H54 (cell line): ENCODE results near the gene ADCY9.
"Not testable (repeated sequence)": the region's sequence is repeated elsewhere in the genome, so short reads cannot be mapped to it uniquely, and the experiment has no call there.

Source experiments
- DNase-seq: peaks from one replicate; pipeline ENCODE4 v3.0.0; 2011; ENCODE audit warnings: low spot score, mixed read lengths; ENCODE audit not compliant: insufficient read length
- FAIRE-seq: peaks from 3 replicates; lab custom pipeline; 2011; peaks lifted over from hg19 to GRCh38; lab: Jason Lieb, UNC
- POLR2A ChIP-seq: IDR thresholded peaks from 2 replicates; pipeline ENCODE4 v1.6.1; 2011; ENCODE audit warnings: low read depth, mild to moderate bottlenecking, low read length

Gene ADCY9

GRCh38 chr16:4082474-4083044 is 33.7 kb downstream of the ADCY9 start:
- DNase-seq (no peak), FAIRE-seq (no peak)
- no peak for TF ChIP-seq POLR2A

- no peak for FAIRE-seq
- no peak for DNase-seq
- TF ChIP-seq POLR2A: no peak
Observed at GRCh38 chr16:4081521-4082021, 34.7 kb downstream of the ADCY9 start.

DNA sequence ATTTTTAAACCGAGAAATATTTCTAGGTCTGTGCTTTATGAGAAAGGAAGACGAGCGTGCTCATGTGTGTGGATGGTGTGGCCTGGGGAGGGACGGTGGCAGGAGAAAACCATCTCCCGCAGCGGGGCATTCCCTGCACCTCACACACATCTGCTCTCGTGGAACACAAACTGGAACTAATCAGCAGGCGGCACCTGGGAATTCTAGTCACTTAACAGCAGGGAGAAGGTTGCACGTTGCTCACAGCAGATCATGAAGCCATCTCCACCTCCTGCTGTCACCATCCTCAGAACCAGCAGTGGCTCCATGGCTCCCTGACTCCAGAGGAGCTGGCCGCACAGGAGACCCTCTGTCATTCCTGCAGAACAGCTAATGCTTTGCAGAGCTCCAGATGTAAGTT is 35.2 kb downstream of the ADCY9 start:
- TF ChIP-seq POLR2A: no peak
- DNase-seq (no peak), FAIRE-seq (no peak)

- FAIRE-seq: no peak
- DNase-seq: no peak
- no peak for TF ChIP-seq POLR2A
Observed at GRCh38 chr16:4077174-4077649, 39.0 kb downstream of the ADCY9 start.

GRCh38 chr16:4075534-4075933 is 40.7 kb downstream of the ADCY9 start:
- TF ChIP-seq POLR2A: no peak
- FAIRE-seq: no peak
- no peak for DNase-seq

- not testable (repeated sequence) for DNase-seq, FAIRE-seq
Observed at GRCh38 chr16:4073150-4073549, 43.1 kb downstream of the ADCY9 start.

DNA sequence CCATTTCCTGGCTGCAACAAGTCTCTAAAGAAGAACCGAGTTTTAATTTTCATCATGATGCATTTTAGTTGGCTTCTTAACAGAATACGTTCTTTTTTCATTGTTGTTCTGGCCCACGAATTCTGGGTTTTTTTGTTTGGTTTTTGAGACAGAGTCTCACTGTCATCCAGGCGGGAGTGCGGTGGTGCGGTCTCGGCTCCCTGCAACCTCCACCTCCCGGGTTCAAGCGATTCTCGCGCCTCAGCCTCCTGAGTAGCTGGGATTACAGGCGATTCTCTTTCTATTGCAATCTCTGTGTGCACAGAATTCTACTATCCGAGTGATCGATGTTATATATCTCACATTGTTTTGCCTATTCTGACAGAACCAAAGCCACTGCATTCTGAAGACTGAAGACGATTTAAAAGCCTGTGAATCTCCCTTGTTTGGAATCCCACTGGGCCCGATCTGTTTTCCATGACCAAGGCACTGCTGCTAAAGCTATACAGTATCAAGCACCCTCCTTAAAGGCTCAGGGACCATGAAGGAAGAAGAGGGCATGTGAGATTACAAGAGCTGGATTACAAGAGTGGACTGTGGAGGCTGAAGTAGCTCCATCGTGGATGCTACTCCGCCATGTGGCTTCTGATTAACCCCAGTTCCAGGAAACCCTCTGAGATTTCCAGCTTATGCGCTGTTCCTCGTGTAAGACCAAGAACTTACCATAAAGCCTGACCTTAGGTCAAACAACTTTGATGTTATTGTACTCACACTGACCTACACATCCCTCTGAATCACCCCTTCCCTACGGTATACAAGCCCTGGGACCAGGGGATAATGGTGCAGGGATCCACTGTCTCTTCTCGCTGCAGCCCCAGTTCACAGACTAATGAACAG is 44.3 kb downstream of the ADCY9 start:
- FAIRE-seq: no peak
- DNase-seq: no peak
- no peak for TF ChIP-seq POLR2A

DNA sequence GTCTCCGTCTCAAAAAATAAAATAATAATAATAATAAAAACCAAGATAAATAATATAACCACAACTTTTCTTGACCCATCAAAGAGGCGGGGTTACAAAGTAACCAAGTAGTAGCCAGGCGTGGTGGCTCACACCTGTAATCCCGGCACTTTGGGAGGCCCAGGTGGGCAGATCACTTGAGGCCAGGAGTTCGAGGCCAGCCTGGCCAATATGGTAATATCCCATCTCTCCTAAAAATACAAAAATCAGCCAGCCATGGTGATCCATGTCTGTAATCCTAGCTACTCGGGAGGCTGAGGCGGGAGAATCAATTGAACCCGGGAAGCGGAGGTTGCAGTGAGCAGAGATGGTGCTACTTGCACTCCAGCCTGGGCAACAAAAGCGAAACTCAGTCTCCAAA is 45.3 kb downstream of the ADCY9 start:
- no peak for FAIRE-seq
- DNase-seq: no peak
- no peak for TF ChIP-seq POLR2A

DNA sequence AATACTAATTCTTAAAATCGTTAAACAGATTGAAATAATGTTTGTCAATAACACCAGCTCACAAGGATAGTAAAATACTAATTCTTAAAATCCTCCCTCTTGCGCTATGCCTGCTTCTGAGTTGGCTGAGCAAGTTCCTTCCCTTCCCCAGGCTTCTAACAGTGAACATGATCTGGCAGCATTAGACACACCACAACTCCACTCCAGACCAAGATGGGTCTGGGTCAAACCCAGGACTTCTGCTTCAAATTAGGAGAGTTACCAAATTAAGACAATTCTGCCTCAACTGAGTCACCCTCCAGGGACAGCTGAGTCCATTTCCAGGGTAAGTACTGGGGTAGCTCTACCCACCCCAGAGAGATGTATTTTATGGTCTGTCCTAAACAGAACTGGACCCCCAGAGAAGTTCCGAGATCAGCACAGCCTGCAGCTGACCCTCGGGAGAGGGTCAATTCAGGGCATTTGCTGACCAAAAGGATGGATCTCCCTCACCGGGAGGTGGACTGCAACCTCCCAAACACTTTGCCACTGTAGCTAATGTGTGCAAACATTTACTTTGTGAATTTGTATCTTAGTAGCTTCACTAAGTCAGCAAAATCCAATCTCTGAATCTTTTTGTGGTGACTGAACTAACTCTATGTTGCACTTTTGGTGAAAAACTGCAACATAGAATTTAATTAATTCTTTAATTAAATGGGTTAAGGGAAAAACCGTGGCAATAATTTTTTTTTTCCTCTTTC is 48.8 kb downstream of the ADCY9 start:
- no peak for FAIRE-seq
- no peak for TF ChIP-seq POLR2A
- DNase-seq: no peak

DNA sequence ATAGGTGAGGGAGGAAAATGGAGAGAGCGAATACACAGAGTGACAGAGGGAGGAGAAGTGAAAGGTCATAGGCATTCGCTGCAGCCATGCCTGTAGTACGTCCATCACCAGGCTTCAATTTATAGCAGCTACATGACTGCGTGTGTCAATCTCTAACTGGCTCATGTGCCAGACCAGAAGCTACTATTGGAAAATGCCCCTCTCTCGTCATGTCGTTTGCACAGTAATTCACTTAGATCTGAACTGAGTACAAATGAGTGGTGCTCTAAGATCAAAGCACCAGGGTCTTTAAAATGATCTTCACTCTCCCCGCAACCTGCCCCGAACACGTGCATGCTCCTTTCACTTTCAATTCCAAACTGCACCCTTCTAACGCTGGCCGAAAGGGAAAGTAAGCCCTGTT is 51.3 kb downstream of the ADCY9 start:
- FAIRE-seq (no peak), DNase-seq (no peak)
- TF ChIP-seq POLR2A: no peak

DNA sequence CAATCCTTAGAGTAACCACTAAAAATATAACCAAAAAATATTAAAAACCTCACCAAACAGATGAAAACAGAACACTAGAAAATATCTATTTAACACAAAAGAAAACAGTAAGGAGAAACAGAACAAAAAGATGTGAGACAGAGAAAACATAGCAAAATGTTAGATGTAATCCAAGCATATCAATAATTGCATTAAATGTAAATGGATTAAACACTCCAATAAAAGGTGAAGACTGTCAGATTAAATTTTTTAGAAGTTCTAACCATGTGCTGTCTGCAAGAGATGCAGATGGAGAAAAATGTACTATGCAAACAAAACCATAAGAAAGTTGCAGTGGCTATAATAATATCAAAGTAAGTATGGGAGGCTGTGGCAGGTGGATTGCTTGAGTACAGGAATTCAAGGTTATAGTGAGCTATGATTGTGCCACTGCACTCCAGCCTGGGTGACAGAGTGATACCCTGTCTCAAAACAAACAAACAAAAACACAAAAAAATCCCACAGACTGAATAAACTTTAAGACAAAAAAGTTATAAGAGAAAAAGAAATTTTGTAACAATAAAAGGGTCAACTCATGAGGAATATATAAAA is 53.9 kb downstream of the ADCY9 start:
- DNase-seq: no peak
- no peak for FAIRE-seq
- TF ChIP-seq POLR2A: no peak

GRCh38 chr16:4060823-4061222 is 55.4 kb downstream of the ADCY9 start:
- no peak for DNase-seq
- no peak for FAIRE-seq
- TF ChIP-seq POLR2A: no peak

DNA sequence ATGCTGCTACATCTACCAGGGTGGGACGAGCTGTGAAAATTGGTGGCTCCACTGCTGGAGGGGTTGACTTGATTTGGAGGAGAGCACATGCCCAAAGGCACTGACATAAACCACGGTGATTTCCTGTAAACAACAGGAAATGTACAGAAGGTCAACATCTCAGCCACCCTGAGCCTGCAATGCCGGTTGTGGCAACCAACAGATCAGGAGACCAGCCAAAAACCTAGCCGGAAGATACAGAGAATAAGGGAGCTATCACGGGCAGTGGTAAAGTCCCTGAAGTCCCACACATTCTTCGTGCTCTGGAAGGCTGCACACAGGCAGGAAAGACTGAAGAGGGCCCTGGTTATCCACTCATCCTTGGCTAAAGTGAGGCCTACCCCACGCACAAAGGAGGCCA is 56.2 kb downstream of the ADCY9 start:
- no peak for FAIRE-seq

GRCh38 chr16:4058386-4058785 is 57.9 kb downstream of the ADCY9 start:
- TF ChIP-seq POLR2A: no peak

More for the DNA sequence above, 56.2 kb downstream of the ADCY9 start:
- no peak for TF ChIP-seq POLR2A
- no peak for DNase-seq

More at GRCh38 chr16:4058386-4058785, 57.9 kb downstream of the ADCY9 start:
- DNase-seq (no peak), FAIRE-seq (no peak)
